NB4 (cell line): ENCODE measurements around the gene TVP23B.
"Not testable (repeated sequence)": the region's sequence is repeated elsewhere in the genome, so short reads cannot be mapped to it uniquely, and the experiment has no call there.

Experiments
- DNase-seq: peaks from one replicate; pipeline ENCODE4 v3.0.0; 2010; ENCODE audit warnings: low read depth
- H3K4me3 ChIP-seq: one replicate; pipeline ENCODE4 v1.5.1; 2011; ENCODE audit warnings: mild to moderate bottlenecking, low read depth, low read length, moderate library complexity
- MYC ChIP-seq: IDR thresholded peaks from 2 replicates; pipeline ENCODE4 v1.6.1; 2011; ENCODE audit warnings: low read depth, low read length
- POLR2A ChIP-seq: IDR thresholded peaks from 2 replicates; pipeline ENCODE4 v1.6.1; 2011; ENCODE audit warnings: mild to moderate bottlenecking; ENCODE audit not compliant: insufficient read length; ENCODE audit errors: extremely low read depth
- TF ChIP-seq, protein P1 (sequence below): IDR thresholded peaks from one replicate; pipeline ENCODE4 v1.5.1; 2012; ENCODE audit warnings: low read depth, low read length
- TF ChIP-seq, protein P2 (sequence below): IDR thresholded peaks from 2 replicates; pipeline ENCODE4 v1.6.1; 2011; ENCODE audit warnings: low read depth, low read length

Gene TVP23B

DNA sequence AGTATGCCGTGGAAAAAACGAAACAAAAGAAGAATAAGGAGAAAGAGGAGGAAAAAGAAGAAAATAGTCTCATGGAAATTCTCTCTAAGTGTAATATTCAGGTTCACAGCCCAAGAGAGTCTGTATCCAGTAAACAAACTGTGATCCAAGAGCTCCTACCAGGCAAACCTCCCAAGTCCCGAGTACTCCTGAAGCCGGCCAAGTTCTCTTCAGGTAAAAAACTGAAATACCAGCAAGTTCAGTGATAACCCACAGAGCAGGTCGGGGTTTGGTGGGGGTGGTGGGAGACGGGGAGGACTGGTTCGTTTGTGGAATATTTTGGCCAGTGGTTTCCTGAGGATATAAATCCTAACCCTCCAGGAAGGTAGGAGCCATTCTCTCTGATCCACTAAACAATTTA, 8.5 kb upstream of the TVP23B start:
- DNase-seq, result no peak
- H3K4me3 ChIP-seq, result no peak overlapping the region
- TF ChIP-seq POLR2A (no peak), MYC (no peak)
- TF ChIP-seq, protein P1, sequence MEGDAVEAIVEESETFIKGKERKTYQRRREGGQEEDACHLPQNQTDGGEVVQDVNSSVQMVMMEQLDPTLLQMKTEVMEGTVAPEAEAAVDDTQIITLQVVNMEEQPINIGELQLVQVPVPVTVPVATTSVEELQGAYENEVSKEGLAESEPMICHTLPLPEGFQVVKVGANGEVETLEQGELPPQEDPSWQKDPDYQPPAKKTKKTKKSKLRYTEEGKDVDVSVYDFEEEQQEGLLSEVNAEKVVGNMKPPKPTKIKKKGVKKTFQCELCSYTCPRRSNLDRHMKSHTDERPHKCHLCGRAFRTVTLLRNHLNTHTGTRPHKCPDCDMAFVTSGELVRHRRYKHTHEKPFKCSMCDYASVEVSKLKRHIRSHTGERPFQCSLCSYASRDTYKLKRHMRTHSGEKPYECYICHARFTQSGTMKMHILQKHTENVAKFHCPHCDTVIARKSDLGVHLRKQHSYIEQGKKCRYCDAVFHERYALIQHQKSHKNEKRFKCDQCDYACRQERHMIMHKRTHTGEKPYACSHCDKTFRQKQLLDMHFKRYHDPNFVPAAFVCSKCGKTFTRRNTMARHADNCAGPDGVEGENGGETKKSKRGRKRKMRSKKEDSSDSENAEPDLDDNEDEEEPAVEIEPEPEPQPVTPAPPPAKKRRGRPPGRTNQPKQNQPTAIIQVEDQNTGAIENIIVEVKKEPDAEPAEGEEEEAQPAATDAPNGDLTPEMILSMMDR, result no peak
- TF ChIP-seq, protein P2, sequence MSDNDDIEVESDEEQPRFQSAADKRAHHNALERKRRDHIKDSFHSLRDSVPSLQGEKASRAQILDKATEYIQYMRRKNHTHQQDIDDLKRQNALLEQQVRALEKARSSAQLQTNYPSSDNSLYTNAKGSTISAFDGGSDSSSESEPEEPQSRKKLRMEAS, result no peak

DNA sequence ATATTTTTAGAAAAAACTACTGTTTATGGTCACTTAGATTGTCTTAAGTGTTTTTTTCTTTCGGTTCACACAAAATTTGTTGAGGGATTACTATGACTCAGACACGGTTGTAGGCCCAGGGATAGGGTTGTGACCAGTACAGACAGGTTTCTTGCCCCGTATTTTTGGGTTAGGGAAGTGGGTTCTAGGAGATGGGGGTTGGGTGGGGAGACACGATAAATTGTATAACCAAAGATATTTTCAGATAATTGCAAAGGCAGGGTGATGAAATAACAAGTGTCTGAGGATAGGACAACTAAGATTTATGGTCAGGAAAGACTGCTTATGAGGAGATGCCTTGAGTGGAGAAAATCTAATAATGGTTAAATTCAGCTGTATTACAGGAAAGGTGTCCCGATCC, 822 bp downstream of the TVP23B start:
- not testable (repeated sequence) for DNase-seq
- H3K4me3 ChIP-seq, result peak overlapping the region; percentile 59

DNA sequence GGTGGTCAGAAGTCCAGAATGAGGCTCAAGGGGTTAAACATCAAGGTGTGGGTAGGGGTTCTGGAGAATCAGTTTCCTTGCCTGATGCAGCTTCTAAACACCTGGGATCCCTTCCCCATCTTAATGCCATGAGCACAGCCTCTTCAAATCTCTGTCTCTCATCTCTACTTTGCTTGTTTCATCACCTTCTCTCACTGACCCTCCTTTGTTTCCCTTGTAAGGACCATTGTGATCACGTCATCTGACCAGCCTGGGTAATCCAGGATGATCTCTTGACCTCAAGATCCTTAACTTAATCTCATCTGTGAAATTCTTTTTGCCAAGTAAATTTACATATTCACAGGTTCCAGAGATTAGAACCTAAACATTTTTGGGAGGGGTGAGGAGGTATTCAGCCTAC, 5.0 kb downstream of the TVP23B start:
- not testable (repeated sequence) for DNase-seq

DNA sequence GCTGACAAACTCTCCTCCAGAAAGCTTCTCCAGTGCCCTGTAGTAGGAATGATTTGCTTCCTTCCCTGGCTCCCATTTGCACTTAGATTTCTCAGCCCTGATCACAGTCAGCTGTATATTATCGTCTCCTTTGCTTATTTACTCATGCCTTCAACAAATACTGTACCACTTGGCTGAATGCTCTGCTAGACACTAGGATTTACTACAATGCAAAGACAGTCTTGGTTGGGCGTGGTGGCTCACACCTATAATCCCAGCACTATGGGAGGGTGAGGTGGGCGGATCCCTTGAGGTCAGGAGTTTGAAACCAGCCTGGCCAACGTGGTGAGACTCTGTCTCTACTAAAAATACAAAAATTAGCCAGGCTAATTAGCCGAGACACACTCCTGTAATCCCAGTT, 5.9 kb downstream of the TVP23B start:
- DNase-seq, H3K4me3 ChIP-seq: not testable (repeated sequence)

More for the DNA sequence above, 5.0 kb downstream of the TVP23B start:
- H3K4me3 ChIP-seq, result not testable (repeated sequence)

DNA sequence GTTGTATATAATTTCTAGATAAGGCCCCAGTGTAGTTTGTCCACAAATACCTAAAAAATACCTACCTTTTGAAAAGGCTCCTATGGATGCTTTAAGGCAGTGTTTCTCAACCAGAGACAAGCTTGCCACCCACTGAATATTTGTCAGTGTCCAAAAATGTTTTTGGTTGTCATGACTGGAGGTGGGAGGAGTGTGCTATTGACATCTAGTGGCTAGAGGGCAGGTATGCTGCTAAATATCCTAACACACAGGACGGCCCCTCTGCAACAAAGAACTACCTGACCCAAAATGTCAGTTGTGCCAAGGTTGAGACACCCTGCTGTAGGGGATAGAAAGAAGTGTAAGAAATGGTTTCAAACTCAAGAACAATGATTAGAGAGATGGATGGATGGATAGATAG, 10.4 kb downstream of the TVP23B start:
- not testable (repeated sequence) for H3K4me3 ChIP-seq, DNase-seq

DNA sequence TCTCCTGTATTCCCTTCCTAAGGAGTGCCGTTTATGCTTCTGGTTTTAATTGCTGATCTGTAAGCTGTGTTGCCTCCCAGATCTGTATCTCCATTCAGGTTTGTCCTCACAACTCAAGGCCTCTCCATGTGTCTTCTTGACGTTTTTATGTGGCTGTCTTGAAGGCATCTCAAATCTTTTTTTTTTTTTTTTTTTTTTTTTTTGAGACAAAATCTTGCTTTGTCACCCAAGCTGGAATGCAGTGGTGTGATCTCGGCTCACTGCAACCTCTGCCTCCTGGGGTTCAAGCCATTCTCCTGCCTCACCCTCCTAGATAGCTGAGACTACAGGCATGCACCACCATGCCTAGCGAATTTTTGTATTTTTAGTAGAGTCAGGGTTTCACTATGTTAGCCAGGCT, 13.9 kb downstream of the TVP23B start:
- DNase-seq, H3K4me3 ChIP-seq: not testable (repeated sequence)

DNA sequence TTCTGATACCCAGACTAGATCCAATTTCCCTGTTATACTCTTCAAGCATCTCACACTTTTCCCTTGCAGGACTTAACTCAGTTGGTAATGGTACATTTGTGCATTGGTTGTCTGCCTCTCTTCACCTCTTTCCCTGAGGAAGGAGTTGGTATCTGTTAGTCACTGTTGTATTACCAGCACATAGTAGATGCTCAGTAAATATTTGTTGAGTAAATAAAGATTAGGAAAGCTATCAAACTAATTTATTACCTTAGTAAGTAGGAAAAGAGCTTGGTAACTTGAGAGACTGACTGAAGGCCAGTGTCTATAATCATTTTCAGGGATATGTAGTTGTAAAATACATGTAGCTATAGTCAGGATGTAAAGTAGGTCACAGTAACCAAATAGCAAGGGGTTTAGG, 15.9 kb downstream of the TVP23B start:
- not testable (repeated sequence) for H3K4me3 ChIP-seq

DNA sequence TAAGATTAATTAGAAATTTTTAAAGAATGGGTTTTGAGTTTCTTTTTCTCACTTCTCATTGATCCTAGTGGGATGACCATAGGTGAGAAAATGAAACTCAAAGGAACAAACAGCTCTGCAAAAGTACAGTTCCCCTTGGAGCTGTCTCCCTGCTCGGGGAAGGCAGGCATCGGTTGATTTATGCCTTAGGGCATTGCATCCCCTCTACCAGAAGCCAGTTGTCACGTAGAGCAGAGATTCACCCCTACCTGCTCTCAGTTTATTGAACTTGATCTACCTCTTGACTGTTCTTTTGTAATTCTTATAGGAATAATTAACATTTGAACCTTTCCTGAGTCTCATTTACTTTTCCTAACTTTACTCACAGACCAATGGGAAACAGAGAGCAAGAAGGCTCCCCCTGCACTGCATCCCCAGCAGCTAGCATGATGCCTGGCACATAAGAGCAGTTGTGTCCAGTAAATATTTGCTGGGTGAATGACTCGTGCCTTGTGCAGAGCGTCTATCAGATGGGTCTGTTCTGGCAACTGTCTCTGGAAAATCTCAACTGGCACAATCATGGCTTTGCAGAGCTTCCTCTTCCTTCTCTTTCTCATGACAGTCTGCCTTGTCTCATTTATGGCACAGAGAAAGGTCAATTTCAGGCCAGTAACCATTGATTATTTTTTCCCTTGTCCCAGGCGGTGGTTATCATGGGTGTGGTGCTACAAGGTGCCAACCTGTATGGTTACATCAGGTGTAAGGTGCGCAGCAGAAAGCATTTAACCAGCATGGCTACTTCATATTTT, 22.7 kb downstream of the TVP23B start:
- DNase-seq, H3K4me3 ChIP-seq: not testable (repeated sequence)

More for the DNA sequence above, 15.9 kb downstream of the TVP23B start:
- DNase-seq, result not testable (repeated sequence)

DNA sequence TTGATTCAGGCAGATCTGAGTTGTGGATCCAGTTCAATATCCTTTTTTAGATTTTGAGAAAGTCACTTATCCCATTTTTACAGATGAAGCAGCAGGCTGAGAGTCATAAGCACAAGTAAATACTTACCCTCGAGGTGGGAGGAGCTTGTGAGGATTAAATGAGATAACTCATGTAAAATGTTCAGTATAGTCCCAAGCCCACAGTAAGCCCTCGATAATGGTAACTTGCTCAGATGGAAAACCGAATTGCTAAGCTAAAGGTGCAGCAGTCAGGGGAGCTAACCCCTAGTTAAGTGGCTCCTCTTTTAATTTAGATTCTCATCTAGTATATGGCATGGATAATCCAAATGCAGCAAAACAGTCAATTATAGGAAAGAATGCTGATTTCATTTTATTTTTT, 34.9 kb downstream of the TVP23B start:
- not testable (repeated sequence) for DNase-seq, H3K4me3 ChIP-seq

DNA sequence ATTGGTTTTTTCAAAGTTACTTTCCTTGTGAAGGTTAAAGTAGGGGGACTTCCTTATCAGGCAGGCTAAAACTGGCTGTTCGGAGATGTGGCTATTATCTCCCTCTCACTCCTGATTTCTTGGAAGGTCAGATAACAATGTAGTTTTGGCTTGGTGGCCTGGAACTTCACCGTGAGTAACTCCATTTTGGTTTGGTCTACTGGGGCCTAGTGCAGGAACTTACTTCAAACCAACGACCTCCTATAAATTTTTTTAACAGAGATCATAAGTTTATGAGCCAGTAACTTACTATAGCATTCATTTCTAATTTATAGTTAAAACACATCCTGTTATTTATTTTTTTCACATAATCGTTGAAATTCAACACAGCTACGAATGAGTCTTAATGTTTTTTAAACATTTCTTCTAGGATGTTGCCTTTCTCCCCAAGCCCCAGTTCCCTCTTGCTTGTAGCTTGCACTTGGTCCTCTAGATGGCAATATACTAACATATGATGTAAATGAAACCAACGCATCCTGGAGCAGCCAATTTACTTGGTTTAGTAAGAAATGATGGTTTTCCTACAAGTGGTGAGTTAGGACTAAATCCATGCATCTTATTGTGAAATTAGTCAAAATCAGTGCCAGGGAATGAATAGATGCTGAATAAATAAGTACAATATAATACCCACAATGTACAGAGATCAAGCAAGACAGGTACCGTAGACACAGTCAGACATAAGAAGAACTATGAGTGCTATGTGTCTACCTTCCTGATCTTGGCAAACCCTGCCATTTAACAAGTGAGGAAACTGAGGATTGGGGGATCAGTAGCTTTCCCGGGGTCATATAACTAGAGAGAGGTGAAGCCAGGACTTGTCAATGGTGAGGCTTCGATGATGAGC, 35.7 kb downstream of the TVP23B start:
- TF ChIP-seq, protein P1, result peak; percentile 54
- H3K4me3 ChIP-seq, result not testable (repeated sequence)
- peak; percentile 81 for DNase-seq

DNA sequence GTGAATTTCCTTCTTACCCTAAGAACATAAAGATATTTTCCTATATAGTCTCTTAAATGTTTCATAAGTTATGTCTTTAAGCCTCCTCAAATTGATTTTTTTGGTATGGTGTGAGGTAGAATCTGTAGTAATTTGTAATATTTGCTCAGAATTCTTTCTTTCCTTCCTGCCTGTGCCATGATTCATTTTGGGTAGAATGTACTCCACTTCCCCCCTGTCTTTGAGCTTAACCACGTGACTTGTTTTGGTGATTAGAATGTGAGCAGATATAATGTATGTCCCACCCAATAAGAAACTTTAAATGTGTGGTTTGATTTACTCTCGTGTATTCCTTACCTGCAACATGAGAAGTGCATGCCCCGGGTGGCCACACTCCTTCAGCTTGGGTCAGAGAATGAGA, 40.4 kb downstream of the TVP23B start:
- not testable (repeated sequence) for DNase-seq, H3K4me3 ChIP-seq

DNA sequence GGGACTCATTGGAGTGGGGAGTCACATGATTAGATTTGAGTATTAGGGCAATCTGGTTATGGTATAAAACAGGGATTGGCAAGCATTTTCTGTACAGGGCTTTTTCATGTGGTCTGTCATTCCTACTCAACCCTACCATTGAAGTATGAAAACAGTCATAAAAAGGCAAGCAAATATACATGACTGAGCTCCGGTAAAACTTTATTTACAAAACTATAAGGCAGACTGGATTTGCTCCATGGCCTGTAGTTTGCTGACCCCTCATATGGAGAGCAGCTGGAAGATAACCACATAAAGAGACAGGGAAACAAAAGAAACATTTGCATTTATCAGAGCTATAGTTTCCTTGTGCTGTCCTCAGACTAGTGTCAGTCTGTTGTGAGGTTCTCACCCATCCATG, 46.6 kb downstream of the TVP23B start:
- not testable (repeated sequence) for DNase-seq, H3K4me3 ChIP-seq
